GM19455 (cell line): ENCODE data around the gene TBC1D17.

Source experiments
- ATAC-seq: cut with Tn5 transposase; IDR thresholded peaks from one replicate; pipeline ENCODE4 v1.9.1; 2021; ENCODE audit not compliant: unreplicated experiment

The TBC1D17 gene

DNA sequence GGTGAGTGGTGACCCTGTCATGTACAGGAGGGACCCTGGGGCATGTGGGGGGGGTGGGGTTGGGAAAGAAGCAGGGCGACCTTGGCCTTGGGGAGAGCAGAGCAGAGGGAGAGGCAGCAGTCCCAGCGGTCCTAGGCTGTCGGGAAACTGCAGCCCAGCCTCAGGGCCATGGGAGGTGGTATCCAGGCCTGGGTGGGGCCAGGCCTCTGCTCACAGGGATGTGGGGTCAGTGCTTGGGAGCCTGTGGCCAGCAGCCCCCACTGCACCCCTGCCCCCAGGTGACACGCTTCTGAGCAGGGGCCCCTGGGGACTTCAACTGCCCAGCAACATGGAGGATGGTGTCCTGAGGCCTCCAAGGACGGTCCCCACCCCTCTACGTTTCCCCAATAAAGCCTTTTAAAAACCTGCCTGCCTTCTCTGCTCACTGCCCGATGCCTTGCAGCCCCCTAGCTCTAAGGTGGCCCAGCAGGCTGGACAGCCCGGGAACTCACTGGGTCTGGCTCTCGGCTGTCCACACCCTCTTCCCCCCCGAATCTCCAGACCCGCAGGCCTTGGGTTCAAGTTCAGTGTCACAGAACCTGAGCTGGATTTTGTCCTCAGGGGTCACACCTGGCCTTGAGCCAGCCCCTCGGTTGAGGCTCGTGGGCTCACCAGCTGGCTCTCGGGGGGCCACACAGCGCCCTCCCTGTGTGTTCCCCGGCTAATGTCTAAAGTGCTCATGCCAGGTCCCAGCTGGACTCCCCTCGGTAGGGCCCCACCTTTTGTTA, 17.0 kb upstream of the TBC1D17 start:
- ATAC-seq, result no peak

DNA sequence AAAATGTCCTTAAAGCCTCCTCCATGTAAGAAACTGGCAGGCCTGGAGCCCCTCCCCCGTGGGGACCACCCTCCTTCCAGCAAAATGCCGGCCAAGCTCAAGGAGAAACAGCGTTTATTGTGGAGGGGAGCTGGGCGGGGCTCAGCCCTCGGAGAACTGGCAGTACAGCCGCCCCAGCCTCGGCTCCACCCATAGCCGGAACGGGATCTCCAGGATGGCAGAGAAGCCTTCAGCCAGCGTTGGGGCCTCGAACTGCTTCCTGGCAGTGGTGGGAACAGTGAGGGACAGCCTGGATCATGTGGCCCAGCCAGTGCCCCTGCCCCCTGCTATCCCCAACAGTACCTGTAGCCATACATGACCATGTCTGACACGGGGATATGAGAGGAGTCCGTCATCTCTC, 16.4 kb upstream of the TBC1D17 start:
- no peak for ATAC-seq

DNA sequence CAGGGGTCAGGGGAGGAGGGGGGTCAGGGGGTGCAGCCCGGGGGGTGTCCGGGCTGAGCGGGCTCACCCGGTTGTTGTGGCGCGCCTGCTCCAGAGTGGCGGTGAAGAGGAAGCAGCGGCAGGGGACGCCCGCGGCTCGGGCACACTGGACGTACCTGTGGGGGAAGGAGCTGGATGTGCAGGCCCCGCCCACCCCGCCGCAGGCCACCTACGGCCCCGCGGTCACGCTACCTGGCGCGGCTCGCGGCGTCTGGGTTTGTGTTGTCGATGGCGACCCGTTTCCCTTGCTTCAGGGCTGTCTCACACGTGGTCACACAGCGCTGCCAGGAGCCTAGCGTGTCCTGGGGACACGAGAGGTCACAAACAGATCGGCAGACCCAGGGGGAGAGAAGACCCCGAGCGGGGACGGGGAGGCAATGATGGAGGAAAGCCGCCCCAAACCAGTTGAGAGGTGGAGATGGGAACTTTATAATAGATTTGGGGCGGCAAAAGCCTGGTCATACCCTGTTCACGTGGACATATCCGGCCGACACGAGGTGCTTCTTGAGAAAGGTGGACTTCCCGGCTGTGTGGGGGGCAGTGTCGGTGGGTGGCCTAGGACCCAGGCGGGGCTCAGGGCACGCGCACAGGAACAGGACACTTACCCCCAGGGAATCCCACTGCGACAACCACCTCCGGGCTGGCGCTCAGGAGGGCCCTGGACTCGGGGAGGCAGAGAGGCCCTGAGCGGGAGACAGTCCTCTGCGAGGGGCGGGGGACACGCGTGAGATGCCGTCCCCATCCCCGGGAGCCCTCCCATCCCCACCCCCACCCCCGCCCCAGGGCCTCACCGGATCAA, 15.7 kb upstream of the TBC1D17 start:
- no peak for ATAC-seq

DNA sequence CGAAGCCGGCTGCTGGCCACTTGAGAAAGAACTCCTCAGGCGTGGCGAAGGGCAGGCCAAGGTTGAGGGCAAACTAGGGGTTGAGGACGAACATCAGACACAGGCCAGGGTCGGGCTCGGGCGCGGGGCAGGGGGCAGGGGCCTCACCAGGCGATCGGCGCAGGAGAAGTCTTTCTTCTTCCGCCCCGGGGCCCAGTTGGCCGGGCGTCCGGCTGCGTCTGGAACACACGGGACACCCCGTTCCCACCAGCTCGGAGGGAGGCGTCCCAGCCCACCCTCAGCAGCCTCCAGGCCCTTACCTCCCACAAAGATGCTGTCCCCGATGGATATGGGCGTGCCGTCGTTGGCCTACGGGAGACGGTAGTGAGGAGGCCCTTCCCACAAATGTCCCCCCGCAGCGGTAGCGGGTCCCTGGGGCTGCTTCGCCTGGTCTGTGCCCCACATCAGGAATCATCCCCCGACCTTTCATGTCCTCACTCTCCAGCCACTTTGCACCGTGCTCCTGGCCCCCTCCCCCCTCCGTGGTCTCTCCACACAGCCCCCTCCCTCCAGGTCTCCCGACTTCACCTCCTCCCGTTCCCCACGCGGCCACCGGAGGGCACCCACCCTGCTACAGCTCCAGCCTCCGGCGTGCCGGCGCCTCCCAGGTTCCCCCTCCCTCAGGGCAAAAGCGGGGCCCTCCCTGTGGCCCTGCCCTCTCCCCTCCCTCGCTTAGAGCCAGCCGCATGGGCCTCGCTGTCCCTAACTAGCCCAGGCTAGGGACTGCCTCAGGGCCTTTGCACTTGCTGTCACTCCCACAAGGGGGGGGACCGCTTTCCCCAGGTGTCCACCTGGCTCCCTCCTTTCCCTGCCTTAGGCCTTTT, 14.9 kb upstream of the TBC1D17 start:
- no peak for ATAC-seq

DNA sequence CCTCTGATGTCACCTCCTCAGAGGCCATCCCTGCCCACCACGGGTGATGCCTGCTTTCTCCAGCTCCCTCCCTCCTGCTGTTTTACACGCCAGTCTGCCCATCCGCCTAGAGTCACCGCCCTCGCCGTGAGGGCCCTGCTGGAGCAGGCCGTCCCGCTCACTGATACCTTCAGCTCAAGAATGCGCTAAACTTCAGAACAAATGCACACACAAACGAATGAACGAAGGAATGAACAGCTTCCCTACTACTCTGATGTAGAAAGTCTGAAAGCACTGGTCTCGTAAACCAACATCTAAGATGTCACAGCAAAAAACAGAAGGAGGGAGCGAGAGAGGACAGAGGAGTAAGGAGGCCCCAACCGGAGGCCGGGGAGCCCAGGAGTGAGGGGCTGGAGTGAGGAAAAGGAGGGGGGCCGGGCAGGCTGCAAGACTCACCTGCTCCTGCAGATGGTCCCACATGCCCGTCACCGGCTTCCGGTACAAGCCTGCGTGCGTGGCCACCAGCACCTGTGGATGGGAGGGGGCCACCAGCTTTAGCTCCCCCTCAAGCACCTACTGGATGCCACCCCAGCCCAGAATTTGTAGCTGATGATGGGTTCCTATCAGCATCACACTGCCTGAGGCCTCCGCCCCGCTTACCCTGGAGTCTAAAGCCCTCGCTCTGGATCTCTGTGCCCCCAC, 14.1 kb upstream of the TBC1D17 start:
- ATAC-seq, result no peak

DNA sequence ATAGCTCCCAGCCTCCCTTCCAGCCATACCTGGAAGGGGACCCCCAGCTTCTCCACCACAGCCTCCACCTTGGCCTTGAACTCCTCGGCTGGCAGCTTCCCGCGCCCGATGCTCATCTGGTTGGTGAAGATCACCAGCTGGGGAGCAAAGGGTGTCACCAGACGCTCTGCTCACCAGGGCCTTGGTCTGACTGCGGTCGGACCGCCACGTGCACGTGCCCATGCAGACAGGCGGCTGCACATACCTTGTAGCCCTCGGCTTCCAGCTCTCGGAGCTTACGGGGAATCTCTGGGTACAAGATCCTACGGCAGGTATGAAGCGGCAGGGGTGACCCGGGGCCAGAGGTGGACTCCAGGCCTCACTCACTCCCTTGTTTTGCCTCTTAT, 13.6 kb upstream of the TBC1D17 start:
- ATAC-seq, result no peak

DNA sequence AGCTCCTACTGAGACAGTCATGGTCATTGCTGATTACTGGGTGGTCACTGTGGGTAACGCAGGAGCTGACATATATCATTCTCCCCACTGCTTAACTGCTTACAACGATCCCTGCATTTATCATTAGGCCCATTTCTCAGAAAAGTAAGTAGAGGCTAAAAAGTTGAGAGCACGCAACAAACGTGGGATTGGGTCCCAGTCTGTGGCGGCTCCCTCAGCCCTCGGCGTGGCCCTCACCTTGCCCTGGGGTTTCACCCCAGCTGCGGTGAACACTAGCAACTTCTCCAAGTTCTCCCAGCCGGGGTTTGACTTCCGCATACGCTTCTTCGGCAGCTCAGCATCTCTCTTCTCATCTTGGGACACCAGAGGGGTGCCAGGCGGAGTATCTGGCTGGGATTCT, 12.6 kb upstream of the TBC1D17 start:
- no peak for ATAC-seq

DNA sequence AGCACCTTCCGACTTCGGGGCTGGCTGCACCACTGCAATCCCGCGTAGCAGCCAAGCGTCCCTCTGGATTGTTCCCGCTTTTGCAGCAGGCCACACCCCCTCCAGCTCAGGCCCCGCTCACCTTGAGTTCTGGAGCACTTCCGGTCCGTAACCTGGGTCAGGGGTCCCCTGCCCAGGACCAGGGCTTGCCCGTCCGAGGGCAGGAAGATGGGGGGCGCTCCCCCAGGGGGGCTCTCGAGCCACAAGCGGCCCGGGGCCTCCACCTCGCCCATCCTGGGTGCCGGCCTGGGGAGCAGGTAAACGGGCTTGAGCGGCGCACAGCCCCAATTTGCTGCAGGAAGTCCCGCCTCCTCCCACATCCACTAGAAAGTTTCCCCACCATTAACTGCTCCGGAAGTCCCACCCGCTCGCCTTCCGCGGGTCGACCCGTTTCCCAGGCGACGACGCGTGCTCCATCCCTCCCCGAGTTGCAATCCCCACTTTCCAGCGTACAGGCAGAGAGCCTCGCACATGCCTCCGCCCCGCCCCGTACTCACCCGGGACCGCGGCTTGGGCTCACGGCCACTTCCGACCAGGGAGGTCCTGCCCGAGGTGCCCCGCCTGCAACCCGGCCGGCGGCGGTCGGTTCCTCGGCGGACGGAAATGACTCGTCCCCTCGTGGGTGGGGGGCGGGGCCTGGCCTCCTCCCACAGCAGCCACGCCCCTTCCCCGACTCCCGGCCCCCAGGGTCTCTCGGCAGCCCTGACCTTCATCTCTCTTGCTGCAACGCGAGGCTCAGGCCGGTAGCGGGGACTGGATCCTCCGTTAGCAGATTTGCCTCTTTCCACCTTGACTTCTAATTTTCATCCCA, 10.3 kb upstream of the TBC1D17 start, which contains the start of gene PNKP:
Gene PNKP, minus strand, starts transcription at position 644 of the 850 bp plus-strand sequence. Its CDS starts 372 bp downstream, at position 272.
- peak; percentile 44 for ATAC-seq

DNA sequence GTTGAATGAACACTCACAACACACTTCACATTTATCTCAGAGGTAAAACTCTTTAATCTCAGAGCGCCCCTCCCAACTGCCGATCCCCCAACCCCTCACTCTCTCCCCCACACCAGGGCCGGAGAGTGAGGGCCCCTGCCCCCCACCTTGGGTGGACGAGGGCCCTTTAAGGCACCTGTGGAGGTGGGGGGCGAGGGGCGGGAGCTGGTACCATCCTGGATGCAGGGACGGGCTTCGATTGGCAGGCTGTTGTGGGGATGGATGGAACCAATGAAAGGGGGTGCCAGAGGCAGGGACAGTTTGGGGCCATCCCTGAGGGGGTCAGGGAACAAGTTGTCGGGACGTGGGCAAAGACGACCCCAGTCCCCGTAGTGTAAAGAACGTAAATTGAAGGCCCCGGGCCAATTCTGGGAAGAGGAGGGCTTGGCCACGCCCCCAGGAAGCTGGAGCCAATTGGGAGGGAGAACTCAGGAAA, 8.5 kb upstream of the TBC1D17 start:
- ATAC-seq, result peak; percentile 4

DNA sequence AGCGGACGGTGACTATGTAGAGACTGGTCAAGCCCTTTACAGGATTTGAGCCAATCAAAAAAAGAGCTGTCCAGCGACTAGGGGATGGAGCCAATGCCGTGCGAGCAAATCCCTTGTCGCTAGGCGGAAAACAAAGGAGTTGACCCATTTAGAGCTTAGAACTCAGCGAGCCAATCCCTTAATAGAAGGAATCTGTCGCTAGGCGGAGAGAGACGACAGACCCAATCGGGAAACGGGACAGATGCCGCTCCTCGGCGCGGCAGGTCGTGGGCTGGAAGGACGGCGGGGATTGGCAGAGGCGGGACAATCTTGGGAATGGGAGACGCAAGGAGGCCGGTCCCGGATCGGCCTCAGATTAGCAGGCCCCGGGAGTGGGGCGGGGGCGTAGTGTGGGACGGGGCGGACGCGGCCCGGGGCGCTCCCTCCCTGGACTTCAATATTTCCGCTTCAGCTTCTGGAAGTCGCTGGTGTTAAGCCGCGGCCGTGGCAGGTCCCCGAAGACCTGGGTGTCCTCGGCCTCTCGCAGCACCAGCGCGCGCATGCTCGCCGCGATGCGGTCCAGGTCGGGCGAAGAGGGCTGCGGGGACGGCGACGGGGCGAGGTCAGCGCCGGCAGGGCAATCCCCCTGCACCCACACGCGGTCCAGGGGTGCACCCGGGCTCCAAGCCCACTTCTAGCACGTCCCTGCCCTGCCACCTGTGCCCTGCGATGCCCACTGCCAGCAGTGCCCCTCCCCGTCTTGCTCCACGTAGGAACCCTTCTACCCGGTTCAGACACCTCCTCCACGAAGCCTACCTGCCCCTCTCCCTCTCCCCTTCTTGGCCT, 7.8 kb upstream of the TBC1D17 start:
- peak; percentile 67 for ATAC-seq

DNA sequence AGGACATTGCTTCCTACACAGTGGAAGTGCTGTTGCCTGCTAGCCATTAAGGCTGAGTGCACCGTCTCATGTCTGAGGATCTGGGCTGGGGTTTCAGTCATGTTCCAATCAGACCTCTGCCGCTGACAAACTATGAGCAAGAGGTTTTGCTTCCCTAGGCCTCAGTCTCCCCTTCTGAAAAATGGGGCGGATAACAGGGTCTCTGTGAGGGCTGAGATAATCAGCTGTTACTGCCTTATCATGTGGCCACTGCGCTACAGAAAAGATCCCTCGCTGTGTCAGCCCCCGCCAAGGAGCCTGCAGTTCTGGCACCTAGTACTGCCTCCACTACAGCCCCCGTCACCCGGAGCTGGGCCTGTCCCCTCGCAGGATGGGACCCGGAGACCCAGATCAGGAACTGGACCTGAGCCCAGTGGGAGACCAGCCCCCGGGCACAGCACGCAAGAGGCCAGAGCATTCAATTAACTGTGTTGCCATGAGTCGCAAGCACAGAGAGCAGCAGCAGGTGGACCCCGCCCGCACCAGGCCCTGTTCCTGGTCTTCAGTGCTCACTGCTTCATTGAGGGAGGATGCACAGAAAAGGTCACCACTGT, 7.1 kb upstream of the TBC1D17 start:
- ATAC-seq, result no peak

DNA sequence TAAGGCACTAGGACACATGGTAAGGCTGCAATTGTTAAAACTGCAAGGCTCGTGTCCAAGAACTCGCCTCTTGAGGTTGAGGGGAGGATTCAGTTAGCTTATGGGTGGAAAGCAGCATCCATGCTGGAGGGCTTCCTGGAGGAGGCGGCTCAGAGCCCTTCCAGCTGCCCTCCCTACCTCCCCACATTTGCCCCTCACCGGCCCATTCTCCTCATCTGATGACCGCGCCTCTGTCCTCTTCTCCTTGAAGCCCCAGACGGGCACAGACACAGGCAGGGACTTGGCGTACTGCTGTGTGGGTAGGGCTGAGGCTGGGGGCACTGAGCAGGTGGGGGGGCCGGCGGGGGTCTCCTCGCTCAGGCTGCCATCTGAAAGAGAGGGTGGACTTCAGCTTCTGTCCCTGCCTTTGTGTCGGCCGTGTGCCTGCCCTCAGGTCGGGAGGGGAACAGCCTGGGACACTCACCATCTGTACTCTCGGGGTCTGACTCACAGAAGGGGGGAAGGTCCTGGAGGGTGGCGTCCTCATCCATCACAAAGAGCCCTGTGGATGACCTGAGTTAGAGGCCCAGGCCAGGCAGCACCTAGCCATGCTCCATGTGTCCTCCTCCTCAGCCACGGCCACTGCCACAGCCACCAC, 6.0 kb upstream of the TBC1D17 start:
- ATAC-seq, result no peak

DNA sequence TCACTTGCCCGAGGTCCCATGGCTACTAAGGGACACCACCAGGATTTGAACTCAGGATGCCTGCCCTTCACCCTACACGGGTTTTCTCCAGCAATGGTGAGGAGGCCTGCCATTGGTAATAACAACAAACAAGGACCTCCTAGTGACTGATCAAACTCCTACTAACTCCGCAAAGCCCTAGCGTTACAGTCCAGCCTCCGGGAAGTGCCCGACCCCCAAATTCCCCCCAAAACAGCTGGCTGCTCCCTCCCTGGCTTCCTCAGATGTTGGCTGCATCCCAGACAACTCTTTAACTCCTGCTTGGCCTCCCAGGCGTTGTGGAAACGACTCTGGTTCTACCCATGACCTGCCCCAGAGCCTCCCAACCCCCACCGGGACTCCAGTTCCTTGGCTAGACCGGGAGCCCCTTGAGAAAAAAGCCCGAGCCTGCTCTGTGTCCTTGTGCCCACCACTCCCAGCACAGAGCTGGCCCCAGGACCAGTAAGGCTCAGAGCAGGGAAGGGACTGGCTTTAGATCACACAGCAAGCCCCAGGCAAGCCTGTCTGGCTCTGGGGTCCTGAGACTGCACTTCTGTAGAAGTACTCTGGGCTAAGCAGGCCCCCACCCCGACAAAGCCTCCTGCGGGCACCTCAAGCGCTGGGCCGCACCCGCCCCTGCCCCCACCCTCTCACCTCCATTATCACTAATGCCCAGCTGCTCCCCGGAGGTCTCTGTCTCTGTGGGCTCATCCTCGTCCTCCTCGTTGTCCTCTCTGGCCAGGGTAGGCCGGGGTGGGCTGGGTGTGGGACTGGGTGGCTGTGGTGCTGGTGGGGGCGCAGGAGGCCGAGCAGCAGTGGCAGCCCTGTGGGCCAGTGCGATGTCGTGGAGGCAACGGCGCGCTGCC, 5.0 kb upstream of the TBC1D17 start:
- no peak for ATAC-seq

DNA sequence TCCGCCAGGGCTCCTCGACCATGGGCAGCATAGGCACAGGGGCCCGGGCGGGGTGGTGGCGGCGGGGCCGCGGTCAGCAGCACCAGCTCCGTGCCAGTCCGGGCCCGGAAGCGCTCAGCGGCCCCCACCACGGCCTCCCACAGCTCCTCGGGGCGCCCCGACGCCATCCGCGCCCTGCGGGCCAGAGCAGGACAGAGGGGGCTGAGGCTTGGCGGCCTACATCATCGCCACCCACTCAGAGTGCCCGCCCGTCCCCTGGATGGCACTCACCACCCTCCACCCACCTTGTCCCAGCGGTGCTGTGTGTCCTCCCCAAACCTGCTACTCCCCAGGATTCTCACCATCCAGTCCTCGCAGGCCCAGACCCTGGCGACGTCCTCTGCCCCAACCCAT, 4.4 kb upstream of the TBC1D17 start:
- ATAC-seq, result no peak

DNA sequence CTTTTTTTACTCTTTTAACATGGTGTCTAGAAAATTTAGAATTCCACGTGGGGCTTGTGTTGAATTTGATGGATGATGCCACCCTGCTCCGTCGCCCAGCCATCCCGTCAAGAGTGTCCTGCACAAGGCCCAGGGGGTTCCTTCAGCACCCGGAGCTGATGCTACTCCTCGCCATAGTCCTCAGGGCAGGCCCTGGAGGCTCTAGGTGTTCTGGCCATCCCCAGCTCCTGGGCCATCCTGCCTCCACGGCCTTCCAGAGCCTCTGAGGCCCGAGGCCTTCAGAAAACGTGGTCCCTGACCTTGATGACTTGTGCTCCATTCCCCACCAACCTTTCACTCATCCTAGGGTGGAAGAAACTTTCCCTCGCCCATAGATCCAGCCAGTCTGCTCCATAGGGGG, 3.7 kb upstream of the TBC1D17 start:
- ATAC-seq, result no peak

DNA sequence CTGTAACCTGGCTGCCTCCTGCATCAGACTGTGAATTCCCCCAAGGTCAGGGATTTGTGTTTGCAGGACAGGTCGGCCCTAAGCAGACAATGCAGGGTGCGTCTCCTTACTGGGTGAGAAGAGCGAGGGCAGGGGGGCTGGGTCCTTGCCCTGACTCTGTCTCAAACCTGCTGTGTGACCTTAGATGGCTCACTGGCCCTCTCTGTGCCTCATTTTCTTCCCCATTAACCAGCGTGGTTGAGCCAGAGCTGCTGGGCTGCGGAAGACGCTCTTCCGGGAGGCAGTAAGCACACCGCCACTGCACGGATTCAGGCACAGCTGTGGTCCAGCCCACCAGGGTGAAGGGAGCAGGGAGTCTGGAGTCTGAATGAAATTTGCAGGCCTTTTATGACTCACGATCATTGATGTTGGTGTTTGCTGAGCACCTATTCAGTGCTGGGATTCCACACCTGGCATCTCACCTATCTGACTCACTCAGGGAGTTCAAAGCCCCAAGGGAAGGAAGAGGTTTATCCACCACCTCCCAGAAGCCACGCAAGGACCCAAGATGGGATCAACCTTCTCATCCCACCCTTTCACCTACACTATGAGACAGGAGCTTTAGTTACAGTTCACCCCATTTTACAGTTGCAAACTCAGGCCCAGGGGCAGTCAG, 2.9 kb upstream of the TBC1D17 start:
- no peak for ATAC-seq

DNA sequence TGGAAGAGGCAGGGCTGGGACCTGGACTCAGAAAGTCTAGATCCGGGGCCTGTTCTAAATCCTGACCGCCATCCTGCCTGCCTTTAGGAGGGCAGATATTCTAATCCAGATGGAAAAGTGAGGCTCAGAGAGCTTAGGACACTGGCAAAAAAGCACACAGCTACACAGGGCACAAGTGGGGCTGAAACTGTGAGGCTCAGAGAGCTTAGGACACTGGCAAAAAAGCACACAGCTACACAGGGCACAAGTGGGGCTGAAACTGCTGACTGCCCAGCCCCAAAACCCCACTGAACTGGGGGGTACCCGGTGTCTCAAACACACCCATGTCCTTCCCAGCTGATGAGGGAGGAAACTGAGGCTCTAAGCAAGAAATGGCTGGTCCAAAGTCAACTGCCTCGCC, 2.3 kb upstream of the TBC1D17 start:
- no peak for ATAC-seq
